HepG2 (cell line): ENCODE results near the gene FBXW8. TPM values are rescaled to one million over a fixed set of nuclear protein-coding genes. Genes with fewer than 3 reads are reported as not detected.

Source experiments
- CHCHD3 ChIP-seq: sonication (generic); formaldehyde crosslinking; IDR thresholded peaks from 2 replicates; pipeline ENCODE4 v1.8.0; 2022; ENCODE audit warnings: mild to moderate bottlenecking, missing genetic modification reagents, moderate library complexity
- CREB1 ChIP-seq, 2 experiments: fragments of 450-650 bp in 1 of 2; IDR thresholded peaks; 2 replicates each; pipeline ENCODE4 v1.6.1; 2016 to 2017; ENCODE audit warnings: control low read depth in 1 of 2, mild to moderate bottlenecking in 1 of 2, missing compliant biosample characterization in 1 of 2, missing genetic modification characterization in 1 of 2
- HOXA7 ChIP-seq: sonication (generic); formaldehyde crosslinking; IDR thresholded peaks from 2 replicates; pipeline ENCODE4 v1.8.1; 2022; ENCODE audit warnings: mild to moderate bottlenecking, missing genetic modification reagents, moderate library complexity
- MED13 ChIP-seq: sonication (generic); formaldehyde crosslinking; IDR thresholded peaks from 2 replicates; pipeline ENCODE4 v1.5.0; 2020; ENCODE audit warnings: missing genetic modification reagents
- SNAPC2 ChIP-seq: sonication (generic); formaldehyde crosslinking; IDR thresholded peaks from 2 replicates; pipeline ENCODE4 v1.8.1; 2022; ENCODE audit warnings: mild to moderate bottlenecking, missing genetic modification reagents
- ZNF564 ChIP-seq: sonication (generic); formaldehyde crosslinking; IDR thresholded peaks from 2 replicates; pipeline ENCODE4 v1.8.1; 2023; ENCODE audit warnings: mild to moderate bottlenecking, missing genetic modification reagents
- ZNF616 ChIP-seq: sonication (generic); formaldehyde crosslinking; IDR thresholded peaks from 2 replicates; pipeline ENCODE4 v1.5.0; 2020; ENCODE audit warnings: low read depth, mild to moderate bottlenecking, missing genetic modification reagents
- polyA plus RNA-seq, 8 experiments: library from polyadenylated mRNA; depleted of rRNA in 3 of 8; stranded (reverse) in 7 of 8; unstranded in 1 of 8; fragments of >200 nt; fragmentation: Illumina TruSeq in 4 of 8; extraction: Trizol in 4 of 8; gene quantifications; 2 replicates each; pipeline versions ENCODE4 v1.2.1 to v1.2.3, GENCODE V29; 2011 to 2016; ENCODE audit warnings: low read depth in 4 of 8, missing spikeins in 1 of 8, mixed read lengths in 1 of 8; ENCODE audit not compliant: insufficient read depth in 1 of 8
- total RNA-seq, 5 experiments: library from RNA; depleted of rRNA; stranded (reverse); fragments of >200 nt; fragmentation: Illumina TruSeq; extraction: Trizol; gene quantifications; 2 replicates each; pipeline ENCODE4 v1.2.3, GENCODE V29; 2016; ENCODE audit warnings: low read depth in 1 of 5
- TF ChIP-seq, protein P1 (sequence below), 2 experiments: sonication (generic) in 1 of 2; formaldehyde crosslinking in 1 of 2; IDR thresholded peaks; 2 replicates each; pipeline versions ENCODE4 v1.6.1 to v1.9.0; 2014 to 2022; ENCODE audit warnings: antibody characterized with exemption in 1 of 2, borderline replicate concordance in 1 of 2, inconsistent platforms in 1 of 2, low read depth in 1 of 2, missing genetic modification reagents in 1 of 2
- TF ChIP-seq, protein P2 (sequence below): sonication (generic); formaldehyde crosslinking; IDR thresholded peaks from 2 replicates; pipeline ENCODE4 v1.4.0; 2020; ENCODE audit warnings: low read depth, mild to moderate bottlenecking, missing genetic modification reagents
- TF ChIP-seq, protein P3 (sequence below): sonication (generic); IDR thresholded peaks from 2 replicates; pipeline ENCODE4 v1.6.1; 2016; ENCODE audit warnings: low read depth, borderline replicate concordance

Gene FBXW8
- total and polyA plus RNA-seq, 2 of the 13 experiments (the other 11 are each of a cell fraction or from before 2014, with no cell fraction given), result 5.1 to 5.9 TPM

DNA sequence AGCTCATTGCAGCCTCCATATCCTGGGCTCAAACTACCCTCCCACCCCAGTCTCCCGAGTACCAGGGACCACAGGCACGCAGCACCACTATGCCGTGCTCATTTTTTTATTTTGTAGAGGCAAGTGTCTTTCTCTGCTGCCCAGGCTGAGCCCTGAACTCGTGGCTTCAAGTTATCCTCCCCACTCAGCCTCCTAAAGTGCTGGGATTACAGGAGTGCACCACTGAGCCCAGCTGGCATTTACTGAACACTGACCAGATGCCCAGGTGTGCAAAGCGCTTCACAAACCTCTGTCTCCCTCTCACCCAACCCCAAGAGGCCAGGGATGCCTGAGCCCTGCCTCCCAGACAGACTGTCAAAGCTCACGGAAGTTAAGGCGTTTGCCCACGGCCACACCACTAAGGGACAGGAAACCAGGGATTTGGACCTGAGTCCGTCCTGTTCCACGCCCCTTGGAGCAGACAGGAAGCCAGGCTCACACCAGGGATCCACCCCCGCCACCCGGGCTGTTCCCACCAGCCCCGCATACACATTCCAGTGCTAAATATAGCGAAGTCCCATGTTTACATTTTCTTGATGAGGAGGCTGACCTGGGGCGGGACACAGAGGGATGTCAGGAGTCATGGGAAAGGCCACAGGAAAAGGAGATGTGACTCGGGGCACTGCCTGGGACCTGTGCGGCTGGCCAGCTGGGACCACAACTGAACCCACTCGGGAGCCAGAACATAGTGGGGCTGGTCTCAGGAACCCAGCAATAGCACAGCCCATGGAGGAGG lies 137.2 kb downstream of the FBXW8 start (continued):
- TF ChIP-seq, protein P1, sequence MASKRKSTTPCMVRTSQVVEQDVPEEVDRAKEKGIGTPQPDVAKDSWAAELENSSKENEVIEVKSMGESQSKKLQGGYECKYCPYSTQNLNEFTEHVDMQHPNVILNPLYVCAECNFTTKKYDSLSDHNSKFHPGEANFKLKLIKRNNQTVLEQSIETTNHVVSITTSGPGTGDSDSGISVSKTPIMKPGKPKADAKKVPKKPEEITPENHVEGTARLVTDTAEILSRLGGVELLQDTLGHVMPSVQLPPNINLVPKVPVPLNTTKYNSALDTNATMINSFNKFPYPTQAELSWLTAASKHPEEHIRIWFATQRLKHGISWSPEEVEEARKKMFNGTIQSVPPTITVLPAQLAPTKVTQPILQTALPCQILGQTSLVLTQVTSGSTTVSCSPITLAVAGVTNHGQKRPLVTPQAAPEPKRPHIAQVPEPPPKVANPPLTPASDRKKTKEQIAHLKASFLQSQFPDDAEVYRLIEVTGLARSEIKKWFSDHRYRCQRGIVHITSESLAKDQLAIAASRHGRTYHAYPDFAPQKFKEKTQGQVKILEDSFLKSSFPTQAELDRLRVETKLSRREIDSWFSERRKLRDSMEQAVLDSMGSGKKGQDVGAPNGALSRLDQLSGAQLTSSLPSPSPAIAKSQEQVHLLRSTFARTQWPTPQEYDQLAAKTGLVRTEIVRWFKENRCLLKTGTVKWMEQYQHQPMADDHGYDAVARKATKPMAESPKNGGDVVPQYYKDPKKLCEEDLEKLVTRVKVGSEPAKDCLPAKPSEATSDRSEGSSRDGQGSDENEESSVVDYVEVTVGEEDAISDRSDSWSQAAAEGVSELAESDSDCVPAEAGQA (IDR thresholded peaks at IDR 0.05; ENCODE audit: low read depth), result no peak
- TF ChIP-seq, protein P1 (CRISPR knock-in tag; IDR thresholded peaks at IDR 0.05; ENCODE audit: borderline replicate concordance), result no peak
- TF ChIP-seq CHCHD3 (CRISPR knock-in tag) (no peak), CREB1 (IDR thresholded peaks at IDR 0.05) (no peak), CREB1 (CRISPR knock-in tag; IDR thresholded peaks at IDR 0.05) (no peak), ZNF564 (no peak), HOXA7 (CRISPR knock-in tag) (no peak), MED13 (CRISPR knock-in tag) (0 out of 2 replicates have a peak, but pooled peaks have one; percentile 43), SNAPC2 (CRISPR knock-in tag) (no peak), ZNF616 (CRISPR knock-in tag) (no peak)
- TF ChIP-seq, protein P2, sequence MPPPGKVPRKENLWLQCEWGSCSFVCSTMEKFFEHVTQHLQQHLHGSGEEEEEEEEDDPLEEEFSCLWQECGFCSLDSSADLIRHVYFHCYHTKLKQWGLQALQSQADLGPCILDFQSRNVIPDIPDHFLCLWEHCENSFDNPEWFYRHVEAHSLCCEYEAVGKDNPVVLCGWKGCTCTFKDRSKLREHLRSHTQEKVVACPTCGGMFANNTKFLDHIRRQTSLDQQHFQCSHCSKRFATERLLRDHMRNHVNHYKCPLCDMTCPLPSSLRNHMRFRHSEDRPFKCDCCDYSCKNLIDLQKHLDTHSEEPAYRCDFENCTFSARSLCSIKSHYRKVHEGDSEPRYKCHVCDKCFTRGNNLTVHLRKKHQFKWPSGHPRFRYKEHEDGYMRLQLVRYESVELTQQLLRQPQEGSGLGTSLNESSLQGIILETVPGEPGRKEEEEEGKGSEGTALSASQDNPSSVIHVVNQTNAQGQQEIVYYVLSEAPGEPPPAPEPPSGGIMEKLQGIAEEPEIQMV (CRISPR knock-in tag), result 0 out of 2 replicates have a peak, but pooled peaks have one; percentile 30
- TF ChIP-seq, protein P3, sequence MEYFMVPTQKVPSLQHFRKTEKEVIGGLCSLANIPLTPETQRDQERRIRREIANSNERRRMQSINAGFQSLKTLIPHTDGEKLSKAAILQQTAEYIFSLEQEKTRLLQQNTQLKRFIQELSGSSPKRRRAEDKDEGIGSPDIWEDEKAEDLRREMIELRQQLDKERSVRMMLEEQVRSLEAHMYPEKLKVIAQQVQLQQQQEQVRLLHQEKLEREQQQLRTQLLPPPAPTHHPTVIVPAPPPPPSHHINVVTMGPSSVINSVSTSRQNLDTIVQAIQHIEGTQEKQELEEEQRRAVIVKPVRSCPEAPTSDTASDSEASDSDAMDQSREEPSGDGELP, result peak; percentile 57; the same call in 1 of the 2 replicates
- TF ChIP-seq, all 625 proteins: peak for 185
